ENCODE results near the gene SUSD3.

- TF ChIP-seq CTCF (IDR thresholded peaks at IDR 0.05; ENCODE audit: borderline replicate concordance, extremely low read depth, low read length, poor library complexity, severe bottlenecking) (no peak), EZH2 (IDR thresholded peaks at IDR 0.05; ENCODE audit: borderline replicate concordance, low read depth, low read length, severe bottlenecking) (no peak)
Measured at GRCh38 chr9:93108291-93109041, 50.0 kb downstream of the SUSD3 start.
